ENCODE measurements around the gene KIAA0825.

Gene KIAA0825

DNA sequence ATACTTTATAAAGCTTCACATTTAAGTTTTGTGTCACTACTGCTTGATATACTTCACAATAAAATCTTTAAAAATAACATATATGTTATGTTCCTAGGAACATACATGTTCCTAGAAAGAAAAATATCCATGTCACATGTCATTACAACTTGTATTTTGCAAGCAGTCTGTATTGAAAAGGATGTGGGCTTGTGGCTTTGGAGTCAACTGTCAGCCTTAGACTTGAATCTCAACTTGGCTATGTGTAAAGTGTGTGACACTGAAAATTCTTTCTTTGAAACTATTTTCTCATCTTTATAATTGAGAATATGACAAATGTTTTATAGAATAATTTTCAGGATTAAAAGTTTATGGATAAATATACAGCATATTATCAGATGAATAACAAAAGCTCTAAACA is 273.1 kb downstream of the KIAA0825 start:
- H2AFZ ChIP-seq (ENCODE audit: low read depth, low read length), result no peak overlapping the region
- H3K27me3 ChIP-seq (ENCODE audit: low read depth, low read length), result no peaks in the 10 kb centered on the region
- no peaks in the 10 kb centered on the region for H3K9me3 ChIP-seq (ENCODE audit: insufficient read depth, low read length)
- no peak overlapping the region for H3K9ac ChIP-seq (ENCODE audit: low read length)
- no peak overlapping the region for H3K4me3 ChIP-seq (ENCODE audit: low read length)
- no peak overlapping the region for H3K4me2 ChIP-seq (ENCODE audit: low read length)
- TF ChIP-seq EZH2phosphoT487 (IDR thresholded peaks at IDR 0.05; ENCODE audit: low read depth) (no peak), CTCF (IDR thresholded peaks at IDR 0.05; ENCODE audit: low read depth, low read length) (no peak)
- H3K4me1 ChIP-seq (ENCODE audit: low read length), result no peaks in the 10 kb centered on the region
- no peaks in the 10 kb centered on the region for H3K36me3 ChIP-seq (replicated peaks; ENCODE audit: low read depth, low read length)
- H4K20me1 ChIP-seq (ENCODE audit: insufficient read depth, low read length), result no peaks in the 10 kb centered on the region
- H3K79me2 ChIP-seq (ENCODE audit: low read length), result no peaks in the 10 kb centered on the region
- H3K27ac ChIP-seq (ENCODE audit: low read length), result no peak overlapping the region

GRCh38 chr5:94337617-94338016 is 280.8 kb downstream of the KIAA0825 start:
- Histone ChIP-seq H3K4me2 (ENCODE audit: low read length) (no peak overlapping the region), H3K36me3 (replicated peaks; ENCODE audit: low read depth, low read length) (no peaks in the 10 kb centered on the region), H3K27ac (ENCODE audit: low read length) (no peak overlapping the region), H3K9ac (ENCODE audit: low read length) (no peak overlapping the region), H4K20me1 (ENCODE audit: insufficient read depth, low read length) (no peaks in the 10 kb centered on the region), H2AFZ (ENCODE audit: low read depth, low read length) (no peak overlapping the region), H3K27me3 (ENCODE audit: low read depth, low read length) (no peaks in the 10 kb centered on the region), H3K4me3 (ENCODE audit: low read length) (no peak overlapping the region), H3K4me1 (ENCODE audit: low read length) (no peaks in the 10 kb centered on the region), H3K79me2 (ENCODE audit: low read length) (no peaks in the 10 kb centered on the region), H3K9me3 (ENCODE audit: insufficient read depth, low read length) (no peaks in the 10 kb centered on the region)
- TF ChIP-seq EZH2phosphoT487 (IDR thresholded peaks at IDR 0.05; ENCODE audit: low read depth) (no peak), CTCF (IDR thresholded peaks at IDR 0.05; ENCODE audit: low read depth, low read length) (no peak)

- H3K9me3 ChIP-seq (ENCODE audit: insufficient read depth, low read length), result no peaks in the 10 kb centered on the region
- no peak overlapping the region for H2AFZ ChIP-seq (ENCODE audit: low read depth, low read length)
- H3K4me1 ChIP-seq (ENCODE audit: low read length), result no peaks in the 10 kb centered on the region
- no peak for TF ChIP-seq EZH2phosphoT487 (IDR thresholded peaks at IDR 0.05; ENCODE audit: low read depth)
- TF ChIP-seq CTCF (IDR thresholded peaks at IDR 0.05; ENCODE audit: low read depth, low read length), result no peak
- H3K27ac ChIP-seq (ENCODE audit: low read length), result no peak overlapping the region
- no peaks in the 10 kb centered on the region for H3K36me3 ChIP-seq (replicated peaks; ENCODE audit: low read depth, low read length)
- no peak overlapping the region for H3K4me3 ChIP-seq (ENCODE audit: low read length)
- H3K4me2 ChIP-seq (ENCODE audit: low read length), result no peak overlapping the region
- H3K27me3 ChIP-seq (ENCODE audit: low read depth, low read length), result no peaks in the 10 kb centered on the region
- no peaks in the 10 kb centered on the region for H3K79me2 ChIP-seq (ENCODE audit: low read length)
- H4K20me1 ChIP-seq (ENCODE audit: insufficient read depth, low read length), result no peaks in the 10 kb centered on the region
- H3K9ac ChIP-seq (ENCODE audit: low read length), result no peak overlapping the region
Observed at GRCh38 chr5:94335936-94336335, 282.5 kb downstream of the KIAA0825 start.

- H3K4me1 ChIP-seq (ENCODE audit: low read length), result no peaks in the 10 kb centered on the region
- H3K79me2 ChIP-seq (ENCODE audit: low read length), result no peaks in the 10 kb centered on the region
- H3K4me3 ChIP-seq (ENCODE audit: low read length), result no peak overlapping the region
- no peak overlapping the region for H3K4me2 ChIP-seq (ENCODE audit: low read length)
- H3K9me3 ChIP-seq (ENCODE audit: insufficient read depth, low read length), result no peaks in the 10 kb centered on the region
- no peaks in the 10 kb centered on the region for H3K27me3 ChIP-seq (ENCODE audit: low read depth, low read length)
- H4K20me1 ChIP-seq (ENCODE audit: insufficient read depth, low read length), result no peaks in the 10 kb centered on the region
- no peaks in the 10 kb centered on the region for H3K36me3 ChIP-seq (replicated peaks; ENCODE audit: low read depth, low read length)
- TF ChIP-seq CTCF (IDR thresholded peaks at IDR 0.05; ENCODE audit: low read depth, low read length), result no peak
- TF ChIP-seq EZH2phosphoT487 (IDR thresholded peaks at IDR 0.05; ENCODE audit: low read depth), result no peak
- H2AFZ ChIP-seq (ENCODE audit: low read depth, low read length), result no peak overlapping the region
- H3K27ac ChIP-seq (ENCODE audit: low read length), result no peak overlapping the region
- H3K9ac ChIP-seq (ENCODE audit: low read length), result no peak overlapping the region
Observed at GRCh38 chr5:94329115-94329514, 289.3 kb downstream of the KIAA0825 start.
